LNCAP (cell line): ENCODE results near the gene HLA-A.

Experiments
- CTCF ChIP-seq: fragments of 450-650 bp; IDR thresholded peaks from 2 replicates; pipeline ENCODE4 v1.5.1; 2017; ENCODE audit warnings: mild to moderate bottlenecking

Gene HLA-A

GRCh38 chr6:29941016-29941415 is 1.3 kb upstream of the HLA-A start:
- no peak for TF ChIP-seq CTCF

GRCh38 chr6:29941471-29941870 is 861 bp upstream of the HLA-A start:
- TF ChIP-seq CTCF, result no peak

GRCh38 chr6:29941916-29942274 is 437 bp upstream of the HLA-A start:
- TF ChIP-seq CTCF, result no peak

- no peak for TF ChIP-seq CTCF
These were observed 978 bp downstream of the HLA-A start for GRCh38 chr6:29943053-29943966.

GRCh38 chr6:29945281-29945820 is 3.0 kb downstream of the HLA-A start:
- TF ChIP-seq CTCF, result no peak

GRCh38 chr6:29946223-29947076 is 4.1 kb downstream of the HLA-A start:
- no peak for TF ChIP-seq CTCF

- no peak for TF ChIP-seq CTCF
These were observed 5.0 kb downstream of the HLA-A start for GRCh38 chr6:29947077-29947980.
